ENCODE measurements around the gene WBP11.

WBP11 gene

GRCh38 chr12:14777271-14777670, 26.0 kb downstream of the WBP11 start:
- Histone ChIP-seq H3K4me2 (ENCODE audit: insufficient read depth, low read length, poor library complexity, severe bottlenecking) (no peak overlapping the region), H3K18ac (ENCODE audit: low read length) (no peak overlapping the region), H2AK5ac (ENCODE audit: low read depth, low read length) (no peak overlapping the region), H3K4ac (ENCODE audit: low read length) (no peak overlapping the region), H4K91ac (ENCODE audit: low read depth, low read length, poor library complexity) (no peak overlapping the region), H3K4me3 (ENCODE audit: low read length in 2 of 2) (no peak overlapping the region), H2BK5ac (ENCODE audit: low read length) (no peak overlapping the region), H2AFZ (ENCODE audit: low read length) (peak overlapping the region; percentile 46), H3K9me3 (replicated peaks in 1 of 2; ENCODE audit: control insufficient read depth in 2 of 2, insufficient read depth in 1 of 2, low read depth in 1 of 2, low read length in 2 of 2) (peaks cover 0 to 2% of the 10 kb centered on the region in 2 donors), H3K79me1 (ENCODE audit: low read depth, low read length) (no peaks in the 10 kb centered on the region), H3K36me3 (replicated peaks in 1 of 2; ENCODE audit: control insufficient read depth in 2 of 2, insufficient read depth in 2 of 2, low read length in 2 of 2) (no peaks in the 10 kb centered on the region), H3K27me3 (ENCODE audit: control insufficient read depth in 3 of 3, insufficient read depth in 3 of 3, low read depth in 1 of 3, low read length in 3 of 3) (peaks cover 0 to 5% (median 0%) of the 10 kb centered on the region in 3 experiments), H3K4me1 (ENCODE audit: control insufficient read depth in 2 of 2, insufficient read depth in 1 of 2, low read depth in 1 of 2, low read length in 2 of 2) (peaks cover 0 to 5% of the 10 kb centered on the region in 2 donors), H3K14ac (ENCODE audit: low read length) (no peak overlapping the region), H2BK15ac (ENCODE audit: low read length) (no peak overlapping the region), H3K9ac (ENCODE audit: low read depth, low read length, poor library complexity) (no peak overlapping the region), H4K8ac (ENCODE audit: low read depth, low read length) (no peak overlapping the region), H2BK120ac (ENCODE audit: low read depth, low read length) (no peak overlapping the region), H3K23ac (ENCODE audit: low read depth, low read length, poor library complexity) (no peak overlapping the region), H3K27ac (replicated peaks; ENCODE audit: low read length) (no peak overlapping the region), H2BK12ac (ENCODE audit: low read length) (no peak overlapping the region)
- DNase-seq (ENCODE audit: low spot score) = no peak
- WGBS, 2 donors (ENCODE audit: extremely low coverage in 2 of 2, insufficient read length in 2 of 2, insufficient replicate concordance in 1 of 2) = no CpG with 5 or more reads among the region's 3 CpGs

GRCh38 chr12:14776236-14776961, 26.9 kb downstream of the WBP11 start:
- no peaks in the 10 kb centered on the region for H3K36me3 ChIP-seq (replicated peaks in 1 of 2; ENCODE audit: control insufficient read depth in 2 of 2, insufficient read depth in 2 of 2, low read length in 2 of 2)
- H2BK12ac ChIP-seq (ENCODE audit: low read length) = no peak overlapping the region
- H2BK120ac ChIP-seq (ENCODE audit: low read depth, low read length) = no peak overlapping the region
- H3K4ac ChIP-seq (ENCODE audit: low read length) = no peak overlapping the region
- H3K9me3 ChIP-seq (replicated peaks in 1 of 2; ENCODE audit: control insufficient read depth in 2 of 2, insufficient read depth in 1 of 2, low read depth in 1 of 2, low read length in 2 of 2) = peaks cover 0 to 2% of the 10 kb centered on the region in 2 donors
- H3K18ac ChIP-seq (ENCODE audit: low read length) = no peak overlapping the region
- H3K4me3 ChIP-seq (ENCODE audit: low read length in 2 of 2) = no peak overlapping the region
- H2BK15ac ChIP-seq (ENCODE audit: low read length) = no peak overlapping the region
- H4K8ac ChIP-seq (ENCODE audit: low read depth, low read length) = no peak overlapping the region
- no CpG with 5 or more reads among the region's 5 CpGs for WGBS, 2 donors (ENCODE audit: extremely low coverage in 2 of 2, insufficient read length in 2 of 2, insufficient replicate concordance in 1 of 2)
- H3K4me1 ChIP-seq (ENCODE audit: control insufficient read depth in 2 of 2, insufficient read depth in 1 of 2, low read depth in 1 of 2, low read length in 2 of 2) = peaks cover 0 to 5% of the 10 kb centered on the region in 2 donors
- H4K91ac ChIP-seq (ENCODE audit: low read depth, low read length, poor library complexity) = no peak overlapping the region
- no peak overlapping the region for H3K9ac ChIP-seq (ENCODE audit: low read depth, low read length, poor library complexity)
- no peak overlapping the region for H3K23ac ChIP-seq (ENCODE audit: low read depth, low read length, poor library complexity)
- no peak for DNase-seq (ENCODE audit: low spot score)
- H2AFZ ChIP-seq (ENCODE audit: low read length) = peak overlapping the region; percentile 46
- peaks cover 0 to 5% (median 0%) of the 10 kb centered on the region in 3 experiments for H3K27me3 ChIP-seq (ENCODE audit: control insufficient read depth in 3 of 3, insufficient read depth in 3 of 3, low read depth in 1 of 3, low read length in 3 of 3)
- H3K4me2 ChIP-seq (ENCODE audit: insufficient read depth, low read length, poor library complexity, severe bottlenecking) = no peak overlapping the region
- H3K79me1 ChIP-seq (ENCODE audit: low read depth, low read length) = no peaks in the 10 kb centered on the region
- H2BK5ac ChIP-seq (ENCODE audit: low read length) = no peak overlapping the region
- H3K27ac ChIP-seq (replicated peaks; ENCODE audit: low read length) = no peak overlapping the region
- no peak overlapping the region for H2AK5ac ChIP-seq (ENCODE audit: low read depth, low read length)
- H3K14ac ChIP-seq (ENCODE audit: low read length) = no peak overlapping the region

GRCh38 chr12:14775636-14775980, 27.7 kb downstream of the WBP11 start:
- peaks cover 0 to 9% (median 0%) of the 10 kb centered on the region in 3 experiments for H3K27me3 ChIP-seq (ENCODE audit: control insufficient read depth in 3 of 3, insufficient read depth in 3 of 3, low read depth in 1 of 3, low read length in 3 of 3)
- no peak overlapping the region for H2AK5ac ChIP-seq (ENCODE audit: low read depth, low read length)
- H3K27ac ChIP-seq (replicated peaks; ENCODE audit: low read length) = no peak overlapping the region
- no peak overlapping the region for H3K23ac ChIP-seq (ENCODE audit: low read depth, low read length, poor library complexity)
- H2AFZ ChIP-seq (ENCODE audit: low read length) = no peak overlapping the region
- no peak overlapping the region for H3K4ac ChIP-seq (ENCODE audit: low read length)
- no CpG with 5 or more reads among the region's 1 CpG for WGBS, 2 donors (ENCODE audit: extremely low coverage in 2 of 2, insufficient read length in 2 of 2, insufficient replicate concordance in 1 of 2)
- H2BK12ac ChIP-seq (ENCODE audit: low read length) = no peak overlapping the region
- no peak overlapping the region for H3K4me2 ChIP-seq (ENCODE audit: insufficient read depth, low read length, poor library complexity, severe bottlenecking)
- no peak overlapping the region for H4K8ac ChIP-seq (ENCODE audit: low read depth, low read length)
- H4K91ac ChIP-seq (ENCODE audit: low read depth, low read length, poor library complexity) = no peak overlapping the region
- H3K36me3 ChIP-seq (replicated peaks in 1 of 2; ENCODE audit: control insufficient read depth in 2 of 2, insufficient read depth in 2 of 2, low read length in 2 of 2) = no peaks in the 10 kb centered on the region
- H3K9me3 ChIP-seq (replicated peaks in 1 of 2; ENCODE audit: control insufficient read depth in 2 of 2, insufficient read depth in 1 of 2, low read depth in 1 of 2, low read length in 2 of 2) = peaks cover 0 to 7% of the 10 kb centered on the region in 2 donors
- H2BK15ac ChIP-seq (ENCODE audit: low read length) = no peak overlapping the region
- H3K9ac ChIP-seq (ENCODE audit: low read depth, low read length, poor library complexity) = no peak overlapping the region
- H2BK5ac ChIP-seq (ENCODE audit: low read length) = no peak overlapping the region
- DNase-seq (ENCODE audit: low spot score) = no peak
- peaks cover 0 to 5% of the 10 kb centered on the region in 2 donors for H3K4me1 ChIP-seq (ENCODE audit: control insufficient read depth in 2 of 2, insufficient read depth in 1 of 2, low read depth in 1 of 2, low read length in 2 of 2)
- H3K79me1 ChIP-seq (ENCODE audit: low read depth, low read length) = peaks cover 2% of the 10 kb centered on the region
- no peak overlapping the region for H3K18ac ChIP-seq (ENCODE audit: low read length)
- H3K14ac ChIP-seq (ENCODE audit: low read length) = no peak overlapping the region
- no peak overlapping the region for H2BK120ac ChIP-seq (ENCODE audit: low read depth, low read length)
- no peak overlapping the region for H3K4me3 ChIP-seq (ENCODE audit: low read length in 2 of 2)

- Histone ChIP-seq H2BK15ac (ENCODE audit: low read length) (peak overlapping the region; percentile 62), H3K4ac (ENCODE audit: low read length) (no peak overlapping the region), H3K27ac (replicated peaks; ENCODE audit: low read length) (no peak overlapping the region), H4K8ac (ENCODE audit: low read depth, low read length) (no peak overlapping the region), H2BK120ac (ENCODE audit: low read depth, low read length) (no peak overlapping the region), H2BK12ac (ENCODE audit: low read length) (no peak overlapping the region), H3K27me3 (ENCODE audit: control insufficient read depth in 3 of 3, insufficient read depth in 3 of 3, low read depth in 1 of 3, low read length in 3 of 3) (peaks cover 0 to 9% (median 0%) of the 10 kb centered on the region in 3 experiments), H2AFZ (ENCODE audit: low read length) (peak overlapping the region; percentile 89), H3K9ac (ENCODE audit: low read depth, low read length, poor library complexity) (peak overlapping the region; percentile 91), H3K18ac (ENCODE audit: low read length) (peak overlapping the region; percentile 99), H3K36me3 (replicated peaks in 1 of 2; ENCODE audit: control insufficient read depth in 2 of 2, insufficient read depth in 2 of 2, low read length in 2 of 2) (no peaks in the 10 kb centered on the region), H3K4me1 (ENCODE audit: control insufficient read depth in 2 of 2, insufficient read depth in 1 of 2, low read depth in 1 of 2, low read length in 2 of 2) (peaks cover 0 to 5% of the 10 kb centered on the region in 2 donors), H2AK5ac (ENCODE audit: low read depth, low read length) (no peak overlapping the region), H3K79me1 (ENCODE audit: low read depth, low read length) (peaks cover 2% of the 10 kb centered on the region), H3K4me2 (ENCODE audit: insufficient read depth, low read length, poor library complexity, severe bottlenecking) (peak overlapping the region; percentile 74), H3K23ac (ENCODE audit: low read depth, low read length, poor library complexity) (peak overlapping the region; percentile 90), H3K9me3 (replicated peaks in 1 of 2; ENCODE audit: control insufficient read depth in 2 of 2, insufficient read depth in 1 of 2, low read depth in 1 of 2, low read length in 2 of 2) (peaks cover 0 to 8% of the 10 kb centered on the region in 2 donors), H3K14ac (ENCODE audit: low read length) (peak overlapping the region; percentile 43), H3K4me3 (ENCODE audit: low read length in 2 of 2) (peak overlapping the region; percentile 66 to 93), H2BK5ac (ENCODE audit: low read length) (no peak overlapping the region), H4K91ac (ENCODE audit: low read depth, low read length, poor library complexity) (no peak overlapping the region)
- WGBS, 2 donors (ENCODE audit: extremely low coverage in 2 of 2, insufficient read length in 2 of 2, insufficient replicate concordance in 1 of 2) = no CpG with 5 or more reads among the region's 34 CpGs
- no peak for DNase-seq (ENCODE audit: low spot score)
Measured at GRCh38 chr12:14774906-14775635, 28.2 kb downstream of the WBP11 start.
